ENCODE data around the gene CFDP1.

The CFDP1 gene

GRCh38 chr16:75423723-75424104, 9.6 kb downstream of the CFDP1 start:
- no peaks in the 10 kb centered on the region for H3K36me3 ChIP-seq (ENCODE audit: control insufficient read depth, insufficient read depth, low read length)
- no peak overlapping the region for H3K4me3 ChIP-seq (ENCODE audit: low read depth, low read length)
- no peak overlapping the region for H3K9ac ChIP-seq (ENCODE audit: low read depth, low read length)
- no peaks in the 10 kb centered on the region for H3K27me3 ChIP-seq (ENCODE audit: control insufficient read depth, insufficient read depth, low read length)
- peaks cover 12% of the 10 kb centered on the region for H3K4me1 ChIP-seq (ENCODE audit: control insufficient read depth, insufficient read depth, low read length)
- H3K9me3 ChIP-seq (ENCODE audit: control insufficient read depth, insufficient read depth, low read length): no peaks in the 10 kb centered on the region

- Histone ChIP-seq H3K36me3 (ENCODE audit: control insufficient read depth, insufficient read depth, low read length) (no peaks in the 10 kb centered on the region), H3K4me1 (ENCODE audit: control insufficient read depth, insufficient read depth, low read length) (peaks cover 12% of the 10 kb centered on the region), H3K9me3 (ENCODE audit: control insufficient read depth, insufficient read depth, low read length) (no peaks in the 10 kb centered on the region), H3K9ac (ENCODE audit: low read depth, low read length) (no peak overlapping the region), H3K27me3 (ENCODE audit: control insufficient read depth, insufficient read depth, low read length) (no peaks in the 10 kb centered on the region), H3K4me3 (ENCODE audit: low read depth, low read length) (no peak overlapping the region)
Measured at GRCh38 chr16:75421820-75422126, 11.5 kb downstream of the CFDP1 start.

GRCh38 chr16:75420987-75421819, 12.1 kb downstream of the CFDP1 start:
- H3K27me3 ChIP-seq (ENCODE audit: control insufficient read depth, insufficient read depth, low read length): no peaks in the 10 kb centered on the region
- no peak overlapping the region for H3K4me3 ChIP-seq (ENCODE audit: low read depth, low read length)
- peaks cover 14% of the 10 kb centered on the region for H3K4me1 ChIP-seq (ENCODE audit: control insufficient read depth, insufficient read depth, low read length)
- no peaks in the 10 kb centered on the region for H3K36me3 ChIP-seq (ENCODE audit: control insufficient read depth, insufficient read depth, low read length)
- no peaks in the 10 kb centered on the region for H3K9me3 ChIP-seq (ENCODE audit: control insufficient read depth, insufficient read depth, low read length)
- H3K9ac ChIP-seq (ENCODE audit: low read depth, low read length): no peak overlapping the region

GRCh38 chr16:75416904-75417565, 16.3 kb downstream of the CFDP1 start:
- no peak overlapping the region for H3K9ac ChIP-seq (ENCODE audit: low read depth, low read length)
- no peaks in the 10 kb centered on the region for H3K27me3 ChIP-seq (ENCODE audit: control insufficient read depth, insufficient read depth, low read length)
- H3K9me3 ChIP-seq (ENCODE audit: control insufficient read depth, insufficient read depth, low read length): no peaks in the 10 kb centered on the region
- H3K36me3 ChIP-seq (ENCODE audit: control insufficient read depth, insufficient read depth, low read length): no peaks in the 10 kb centered on the region
- H3K4me3 ChIP-seq (ENCODE audit: low read depth, low read length): no peak overlapping the region
- H3K4me1 ChIP-seq (ENCODE audit: control insufficient read depth, insufficient read depth, low read length): peaks cover 16% of the 10 kb centered on the region

- Histone ChIP-seq H3K4me1 (ENCODE audit: control insufficient read depth, insufficient read depth, low read length) (peaks cover 10% of the 10 kb centered on the region), H3K27me3 (ENCODE audit: control insufficient read depth, insufficient read depth, low read length) (no peaks in the 10 kb centered on the region), H3K9ac (ENCODE audit: low read depth, low read length) (no peak overlapping the region), H3K9me3 (ENCODE audit: control insufficient read depth, insufficient read depth, low read length) (no peaks in the 10 kb centered on the region), H3K4me3 (ENCODE audit: low read depth, low read length) (no peak overlapping the region), H3K36me3 (ENCODE audit: control insufficient read depth, insufficient read depth, low read length) (peaks cover 6% of the 10 kb centered on the region)
Measured at GRCh38 chr16:75415169-75415905, 18.0 kb downstream of the CFDP1 start.

- Histone ChIP-seq H3K4me3 (ENCODE audit: low read depth, low read length) (no peak overlapping the region), H3K4me1 (ENCODE audit: control insufficient read depth, insufficient read depth, low read length) (peaks cover 4% of the 10 kb centered on the region), H3K9me3 (ENCODE audit: control insufficient read depth, insufficient read depth, low read length) (no peaks in the 10 kb centered on the region), H3K27me3 (ENCODE audit: control insufficient read depth, insufficient read depth, low read length) (no peaks in the 10 kb centered on the region), H3K36me3 (ENCODE audit: control insufficient read depth, insufficient read depth, low read length) (peaks cover 6% of the 10 kb centered on the region), H3K9ac (ENCODE audit: low read depth, low read length) (no peak overlapping the region)
Measured at GRCh38 chr16:75413951-75414350, 19.4 kb downstream of the CFDP1 start.

GRCh38 chr16:75406943-75407342, 26.4 kb downstream of the CFDP1 start:
- Histone ChIP-seq H3K27me3 (ENCODE audit: control insufficient read depth, insufficient read depth, low read length) (no peaks in the 10 kb centered on the region), H3K36me3 (ENCODE audit: control insufficient read depth, insufficient read depth, low read length) (peaks cover 13% of the 10 kb centered on the region), H3K9ac (ENCODE audit: low read depth, low read length) (no peak overlapping the region), H3K4me3 (ENCODE audit: low read depth, low read length) (no peak overlapping the region), H3K9me3 (ENCODE audit: control insufficient read depth, insufficient read depth, low read length) (no peaks in the 10 kb centered on the region), H3K4me1 (ENCODE audit: control insufficient read depth, insufficient read depth, low read length) (no peaks in the 10 kb centered on the region)

GRCh38 chr16:75402821-75403475, 30.4 kb downstream of the CFDP1 start:
- no peaks in the 10 kb centered on the region for H3K9me3 ChIP-seq (ENCODE audit: control insufficient read depth, insufficient read depth, low read length)
- no peak overlapping the region for H3K4me3 ChIP-seq (ENCODE audit: low read depth, low read length)
- H3K27me3 ChIP-seq (ENCODE audit: control insufficient read depth, insufficient read depth, low read length): no peaks in the 10 kb centered on the region
- peaks cover 3% of the 10 kb centered on the region for H3K36me3 ChIP-seq (ENCODE audit: control insufficient read depth, insufficient read depth, low read length)
- no peaks in the 10 kb centered on the region for H3K4me1 ChIP-seq (ENCODE audit: control insufficient read depth, insufficient read depth, low read length)
- no peak overlapping the region for H3K9ac ChIP-seq (ENCODE audit: low read depth, low read length)

GRCh38 chr16:75402159-75402820, 31.0 kb downstream of the CFDP1 start:
- Histone ChIP-seq H3K4me1 (ENCODE audit: control insufficient read depth, insufficient read depth, low read length) (no peaks in the 10 kb centered on the region), H3K27me3 (ENCODE audit: control insufficient read depth, insufficient read depth, low read length) (no peaks in the 10 kb centered on the region), H3K4me3 (ENCODE audit: low read depth, low read length) (no peak overlapping the region), H3K9ac (ENCODE audit: low read depth, low read length) (no peak overlapping the region), H3K9me3 (ENCODE audit: control insufficient read depth, insufficient read depth, low read length) (no peaks in the 10 kb centered on the region), H3K36me3 (ENCODE audit: control insufficient read depth, insufficient read depth, low read length) (no peaks in the 10 kb centered on the region)

- H3K4me3 ChIP-seq (ENCODE audit: low read depth, low read length): no peak overlapping the region
- no peaks in the 10 kb centered on the region for H3K27me3 ChIP-seq (ENCODE audit: control insufficient read depth, insufficient read depth, low read length)
- no peaks in the 10 kb centered on the region for H3K9me3 ChIP-seq (ENCODE audit: control insufficient read depth, insufficient read depth, low read length)
- H3K9ac ChIP-seq (ENCODE audit: low read depth, low read length): no peak overlapping the region
- H3K36me3 ChIP-seq (ENCODE audit: control insufficient read depth, insufficient read depth, low read length): no peaks in the 10 kb centered on the region
- no peaks in the 10 kb centered on the region for H3K4me1 ChIP-seq (ENCODE audit: control insufficient read depth, insufficient read depth, low read length)
Measured at GRCh38 chr16:75401691-75402090, 31.6 kb downstream of the CFDP1 start.

GRCh38 chr16:75398333-75398732, 35.0 kb downstream of the CFDP1 start:
- no peak overlapping the region for H3K4me3 ChIP-seq (ENCODE audit: low read depth, low read length)
- no peaks in the 10 kb centered on the region for H3K27me3 ChIP-seq (ENCODE audit: control insufficient read depth, insufficient read depth, low read length)
- no peak overlapping the region for H3K9ac ChIP-seq (ENCODE audit: low read depth, low read length)
- no peaks in the 10 kb centered on the region for H3K4me1 ChIP-seq (ENCODE audit: control insufficient read depth, insufficient read depth, low read length)
- peaks cover 8% of the 10 kb centered on the region for H3K36me3 ChIP-seq (ENCODE audit: control insufficient read depth, insufficient read depth, low read length)
- no peaks in the 10 kb centered on the region for H3K9me3 ChIP-seq (ENCODE audit: control insufficient read depth, insufficient read depth, low read length)

All from iPS-15b (cell line).